GM19467 (cell line): ENCODE results near the gene RTN4IP1.
A peak's percentile ranks its signal among the peaks of the same experiment; 100 is the strongest.

Source experiments
- ATAC-seq: cut with Tn5 transposase; IDR thresholded peaks from one replicate; pipeline ENCODE4 v1.9.1; 2021; ENCODE audit warnings: mild to moderate bottlenecking, moderate library complexity; ENCODE audit not compliant: unreplicated experiment

RTN4IP1 gene

GRCh38 chr6:106629103-106629858 lies at the start of gene RTN4IP1, which contains the start of gene QRSL1:
Gene RTN4IP1 (minus strand): TSS chr6:106629498. CDS start chr6:106629021, 477 bp downstream.
Gene QRSL1 (plus strand): TSS chr6:106629578. CDS start chr6:106629682, 104 bp downstream.
- ATAC-seq, result peak; percentile 65

- no peak for ATAC-seq
Measured at GRCh38 chr6:106677282-106677681, 48.0 kb upstream of the RTN4IP1 start.

- ATAC-seq, result no peak
Measured at GRCh38 chr6:106674541-106675229, 45.4 kb upstream of the RTN4IP1 start.

DNA sequence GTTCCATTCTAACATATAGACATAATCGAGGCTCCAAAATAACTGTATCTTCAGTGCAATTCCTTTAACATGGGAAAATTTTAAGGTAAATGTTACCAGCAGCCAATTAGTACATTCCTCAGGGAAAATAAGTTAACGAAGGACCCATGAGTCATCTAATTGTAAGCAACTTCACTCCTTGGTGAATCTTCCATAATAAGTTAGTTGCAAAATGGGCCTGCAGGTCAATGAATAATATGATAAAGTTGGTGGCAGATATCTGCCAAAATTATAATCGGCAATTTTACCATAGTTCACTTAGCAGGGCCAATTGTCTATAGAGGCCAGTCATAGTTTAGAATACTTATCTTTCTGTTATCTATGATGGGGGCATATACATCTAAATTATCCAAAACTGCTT lies 42.4 kb upstream of the RTN4IP1 start:
- no peak for ATAC-seq

GRCh38 chr6:106670236-106670635 lies 40.9 kb upstream of the RTN4IP1 start:
- no peak for ATAC-seq

DNA sequence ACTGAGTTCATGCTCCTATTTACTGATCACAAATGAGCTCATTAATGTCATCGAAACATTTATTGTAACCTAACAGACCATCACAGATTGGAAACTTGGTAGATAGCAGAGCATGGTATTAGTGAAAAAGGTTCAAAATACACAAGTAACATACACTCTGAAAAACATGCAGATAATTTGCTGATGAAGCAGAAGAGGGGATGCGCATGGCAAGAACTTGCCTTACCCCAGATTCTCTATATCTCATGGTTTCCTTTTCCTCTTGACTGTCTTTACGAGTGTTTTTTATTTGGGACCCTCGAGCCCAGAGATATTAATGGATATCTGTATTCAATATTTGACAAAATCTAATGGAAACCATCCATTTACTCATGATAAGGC lies 37.7 kb upstream of the RTN4IP1 start:
- ATAC-seq, result no peak

- ATAC-seq, result peak; percentile 96
Measured at GRCh38 chr6:106666282-106667021, 37.2 kb upstream of the RTN4IP1 start.

GRCh38 chr6:106662458-106662857 lies 33.2 kb upstream of the RTN4IP1 start:
- ATAC-seq, result no peak

GRCh38 chr6:106659859-106660258 lies 30.6 kb upstream of the RTN4IP1 start:
- ATAC-seq, result no peak

DNA sequence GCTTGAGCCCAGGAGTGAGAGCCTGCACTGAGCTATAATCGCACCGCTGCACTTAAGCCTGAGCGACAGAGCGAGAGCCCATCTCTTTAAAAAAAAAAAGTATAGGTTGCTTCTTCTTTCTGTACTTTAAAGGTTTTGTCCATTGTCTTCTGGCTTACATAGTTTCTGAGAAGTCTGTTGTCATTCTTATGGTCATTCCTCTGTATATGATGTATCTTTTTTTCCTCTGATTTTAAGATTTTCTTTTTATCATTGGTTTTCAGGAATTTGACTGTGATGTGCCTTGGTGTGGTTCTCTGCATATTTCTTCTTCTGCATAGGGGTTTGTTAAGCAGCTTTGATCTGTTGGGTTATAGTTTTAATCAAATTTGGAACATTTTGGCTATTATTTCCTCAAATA lies 29.2 kb upstream of the RTN4IP1 start:
- no peak for ATAC-seq

DNA sequence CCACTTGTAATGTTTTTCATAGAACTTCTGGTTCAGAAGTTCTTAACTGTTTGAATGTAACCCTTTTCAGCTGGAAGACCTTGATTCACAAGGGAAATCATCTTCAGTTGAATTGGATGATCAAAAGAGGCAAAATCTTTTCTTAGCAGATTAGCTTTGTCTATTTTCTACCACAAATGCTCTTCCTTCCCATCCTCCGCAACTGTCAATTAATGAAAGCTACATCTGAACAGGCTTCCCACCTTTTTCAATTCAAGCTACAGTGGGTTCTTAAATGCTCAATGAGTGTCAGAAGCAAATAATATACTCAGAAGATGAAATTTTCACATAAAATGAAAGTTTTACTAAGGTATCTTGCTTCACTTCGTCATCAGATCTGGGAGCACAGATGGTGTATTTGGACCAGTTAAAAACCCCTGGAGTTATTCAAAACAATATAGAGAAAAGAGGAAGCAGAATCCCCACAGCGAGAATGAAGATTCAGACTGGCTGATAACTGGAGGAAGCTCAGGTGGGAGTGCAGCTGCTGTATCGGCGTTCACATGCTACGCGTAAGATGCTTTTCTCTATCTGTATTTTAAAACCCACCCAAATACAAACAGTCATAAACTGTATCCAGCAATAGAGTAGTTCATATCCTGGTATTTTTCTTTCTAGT lies 19.5 kb upstream of the RTN4IP1 start:
- ATAC-seq, result peak; percentile 63

DNA sequence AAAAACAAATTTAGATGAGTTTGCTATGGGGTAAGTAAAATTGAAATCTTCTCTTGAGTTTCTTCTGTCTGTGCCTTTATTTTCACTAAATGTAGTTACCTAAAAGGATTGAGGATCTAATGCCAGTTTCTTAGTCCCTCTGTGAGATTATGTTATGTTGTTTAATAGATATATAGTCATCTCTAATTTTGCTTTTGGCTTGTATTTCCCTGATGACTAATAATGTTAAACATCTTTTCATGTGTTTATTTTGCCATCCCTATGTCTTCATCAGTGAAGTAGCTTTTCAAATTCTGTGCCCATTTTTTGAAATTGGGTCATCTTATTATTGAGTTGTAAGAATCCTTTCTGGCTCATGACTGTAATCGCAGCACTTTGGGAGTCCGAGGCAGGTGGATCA lies 13.8 kb upstream of the RTN4IP1 start:
- no peak for ATAC-seq

DNA sequence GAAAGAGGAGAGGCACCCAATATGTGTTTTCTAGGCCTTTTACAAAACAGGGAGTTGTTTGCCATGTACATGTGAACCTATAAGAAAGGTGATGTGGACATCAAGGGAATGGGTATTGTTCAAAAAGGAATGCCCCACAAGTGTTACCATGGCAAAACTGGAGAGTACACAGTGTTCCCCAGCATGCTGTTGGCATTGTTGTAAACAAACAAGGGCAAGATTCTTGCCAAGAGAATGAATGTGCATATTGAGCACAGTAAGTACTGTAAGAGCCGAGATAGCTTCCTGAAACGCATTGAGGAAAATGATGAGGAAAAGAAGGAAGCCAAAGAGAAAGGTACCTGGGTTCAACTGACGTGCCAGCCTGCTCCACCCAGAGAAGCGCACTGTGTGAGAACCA lies 13.2 kb upstream of the RTN4IP1 start:
- no peak for ATAC-seq

DNA sequence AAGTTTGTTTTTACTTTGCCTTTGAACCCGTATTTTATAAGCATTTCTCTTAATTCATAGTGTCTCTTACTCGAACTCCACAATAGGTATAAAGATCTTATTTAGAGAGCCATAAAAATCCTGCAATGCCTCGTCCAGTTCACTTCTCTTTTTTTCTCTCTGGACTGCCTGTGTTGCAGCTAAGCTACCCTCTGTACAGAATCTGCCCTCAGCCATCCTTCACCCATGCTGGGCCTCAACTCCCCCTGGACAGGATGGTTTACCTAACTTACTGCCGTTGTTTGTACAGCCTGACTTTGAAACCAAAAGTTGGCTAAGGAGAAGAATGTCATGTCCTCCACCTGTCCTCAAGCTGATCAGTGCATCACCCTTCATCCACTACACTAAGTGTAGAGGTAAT lies 10.5 kb upstream of the RTN4IP1 start:
- ATAC-seq, result no peak

- peak; percentile 61 for ATAC-seq
Measured at GRCh38 chr6:106637717-106638341, 8.5 kb upstream of the RTN4IP1 start.

DNA sequence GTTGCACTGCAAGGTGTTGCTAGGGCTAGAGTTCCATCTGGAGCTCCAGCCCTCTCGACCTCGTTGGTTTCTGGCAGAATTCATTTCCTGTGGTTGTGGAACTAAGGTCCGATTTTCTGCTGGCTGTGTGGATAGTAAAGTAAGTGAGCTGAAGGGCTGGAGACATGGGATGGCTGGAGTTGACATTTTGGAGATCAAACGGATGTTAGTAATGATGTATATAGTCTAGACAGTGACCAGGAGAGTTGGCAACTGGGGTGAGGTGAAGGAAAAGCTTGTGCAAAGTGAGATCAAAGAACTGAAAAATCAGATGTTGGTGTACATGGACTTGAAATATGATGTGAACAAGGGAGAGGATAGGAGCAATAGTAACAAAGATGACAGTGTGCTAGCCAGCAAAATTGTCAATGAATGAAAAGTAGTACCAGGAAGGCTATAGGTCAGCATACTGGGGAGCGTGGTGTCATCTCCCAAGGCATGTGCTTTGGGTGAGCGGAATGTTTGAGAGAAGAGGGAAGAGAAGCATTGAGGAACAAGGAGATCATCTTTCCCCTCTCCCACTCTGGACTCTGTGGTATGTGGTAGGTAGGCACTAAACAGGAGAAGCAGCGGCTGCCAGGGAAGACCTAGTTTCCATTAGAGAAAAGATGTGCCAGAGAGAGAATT lies 7.9 kb upstream of the RTN4IP1 start:
- peak; percentile 23 for ATAC-seq

DNA sequence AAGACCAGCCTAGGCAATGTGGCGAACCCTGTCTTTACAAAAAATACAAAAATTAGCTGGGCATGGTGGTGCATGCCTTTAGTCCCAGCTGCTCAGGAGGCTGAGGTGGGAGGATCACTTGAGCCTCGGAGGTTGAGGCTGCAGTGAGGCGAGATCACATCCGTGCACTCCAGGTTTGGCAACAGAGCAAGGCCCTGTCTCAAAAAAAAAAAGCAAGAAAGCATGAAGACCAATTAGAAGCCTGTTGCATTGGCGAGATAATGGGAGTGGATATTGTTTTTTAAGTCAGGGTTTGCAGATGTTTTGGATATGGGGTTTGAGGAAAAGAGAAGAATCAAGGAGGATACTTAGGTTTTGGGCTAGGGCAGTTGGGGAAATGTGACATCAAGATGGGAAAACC lies 5.3 kb upstream of the RTN4IP1 start:
- no peak for ATAC-seq

GRCh38 chr6:106631346-106631745 lies 2.0 kb upstream of the RTN4IP1 start:
- ATAC-seq, result no peak

GRCh38 chr6:106630366-106630765 lies 1.1 kb upstream of the RTN4IP1 start:
- ATAC-seq, result no peak

DNA sequence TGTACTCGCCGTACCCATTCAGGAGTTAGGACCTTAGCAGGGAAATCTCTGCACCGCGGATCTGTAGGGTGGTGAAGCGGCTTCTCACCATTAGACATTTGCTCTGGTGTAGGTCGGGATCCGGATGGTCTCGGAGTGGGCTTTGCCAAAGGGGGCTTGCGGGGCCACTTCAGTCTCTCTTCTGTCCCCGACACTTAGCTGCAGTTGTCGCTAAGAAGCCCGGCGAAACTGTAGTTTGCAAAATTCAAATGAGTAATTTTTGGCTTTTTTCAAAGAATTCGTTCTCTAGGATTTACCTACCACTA lies 513 bp upstream of the RTN4IP1 start:
- no peak for ATAC-seq
